GM12878 (cell line): ENCODE results near the gene PRDM16. TPM values are rescaled to one million over a fixed set of nuclear protein-coding genes. Genes with fewer than 3 reads are reported as not detected.

Experiments
- ATAC-seq: fragments of 200-7000 bp; cut with Tn5 transposase; 3 replicates; pipeline ENCODE4 v1.9.1; 2020; ENCODE audit warnings: mild to moderate bottlenecking, moderate library complexity
- BruUV-seq: library from RNA; stranded (reverse); fragments of 400-500 nt; replicated peaks from 2 replicates; lab custom pipeline; 2021; lab: Mats Ljungman, UMichigan
- CTCF ChIA-PET: fragments of 300-600 bp; sonication (Branson Sonifier 250); formaldehyde crosslinking; extraction: SDS; loops from one replicate; lab custom pipeline; 2021; ENCODE audit warnings: inconsistent platforms; lab: Yijun Ruan, JAX
- POLR2A ChIA-PET: fragments of 350-600 bp; formaldehyde crosslinking; extraction: SDS; loops from one replicate; lab custom pipeline; 2021; ENCODE audit warnings: inconsistent platforms; lab: Charles Lee
- RAD21 ChIA-PET: fragments of 300-600 bp; sonication (Branson Sonifier 250); formaldehyde crosslinking; loops from one replicate; lab custom pipeline; 2023; ENCODE audit warnings: antibody characterized with exemption; ENCODE audit not compliant: unreplicated experiment; lab: Charles Lee
- SMC1A ChIA-PET: fragments of 300-600 bp; sonication (Branson Sonifier 250); formaldehyde crosslinking; loops from one replicate; lab custom pipeline; 2023; ENCODE audit not compliant: unreplicated experiment, uncharacterized antibody; lab: Charles Lee
- DNase-seq: peaks from one replicate; pipeline ENCODE4 v3.0.0-alpha.2; 2011; ENCODE audit warnings: low read depth, low spot score
- FAIRE-seq: peaks from 3 replicates; lab custom pipeline; 2011; peaks lifted over from hg19 to GRCh38; lab: Jason Lieb, UNC
- H2AFZ ChIP-seq: 2 replicates; pipeline ENCODE4 v1.6.0; 2011; ENCODE audit warnings: low read depth, low read length, control low read depth; ENCODE audit not compliant: control insufficient read depth
- H3K27ac ChIP-seq: 2 replicates; pipeline ENCODE4 v1.5.1; 2011; ENCODE audit warnings: control low read depth; ENCODE audit not compliant: control insufficient read depth, insufficient read depth
- H3K27me3 ChIP-seq, 2 experiments: replicated peaks in 1 of 2; 2 replicates each; pipeline versions ENCODE4 v1.6.0 to v1.6.1; 2011; ENCODE audit warnings: low read length in 1 of 2; ENCODE audit not compliant: control insufficient read depth in 2 of 2, insufficient read depth in 2 of 2
- H3K36me3 ChIP-seq, 2 experiments: 2 replicates each; pipeline ENCODE4 v1.5.1; 2011; ENCODE audit warnings: low read length in 1 of 2; ENCODE audit not compliant: control insufficient read depth in 2 of 2, insufficient read depth in 2 of 2
- H3K4me1 ChIP-seq: 2 replicates; pipeline ENCODE4 v1.6.1; 2011; ENCODE audit warnings: mild to moderate bottlenecking, low read length, moderate library complexity, mixed read lengths; ENCODE audit not compliant: control insufficient read depth, insufficient read depth
- H3K4me2 ChIP-seq: 2 replicates; pipeline ENCODE4 v1.6.0; 2011; ENCODE audit warnings: control low read depth; ENCODE audit not compliant: control insufficient read depth, insufficient read depth
- H3K4me3 ChIP-seq: fragments of 200-600 bp; sonication (generic); 2 replicates; pipeline ENCODE4 v1.5.1; 2016
- H3K79me2 ChIP-seq: 2 replicates; pipeline ENCODE4 v1.6.0; 2011; ENCODE audit warnings: low read length; ENCODE audit not compliant: control insufficient read depth, insufficient read depth
- H3K9ac ChIP-seq: 2 replicates; pipeline ENCODE4 v1.8.0; 2011; ENCODE audit warnings: low read length, control low read depth, mixed read lengths; ENCODE audit not compliant: control insufficient read depth, insufficient read depth
- H3K9me3 ChIP-seq: replicated peaks from 3 replicates; pipeline ENCODE4 v1.5.1; 2011; ENCODE audit warnings: mild to moderate bottlenecking, low read length; ENCODE audit not compliant: control insufficient read depth, insufficient read depth
- H4K20me1 ChIP-seq: 2 replicates; pipeline ENCODE4 v1.6.0; 2011; ENCODE audit not compliant: control insufficient read depth, insufficient read depth
- CHD2 ChIP-seq: IDR thresholded peaks from 2 replicates; pipeline ENCODE4 v1.6.1; 2011; ENCODE audit warnings: low read depth, low read length, improper control_type of control experiment, borderline replicate concordance
- KDM1A ChIP-seq: fragments of 200-600 bp; sonication (generic); IDR thresholded peaks from 2 replicates; pipeline ENCODE4 v1.6.1; 2016; ENCODE audit warnings: borderline replicate concordance
- PBX3 ChIP-seq: IDR thresholded peaks from 2 replicates; pipeline ENCODE4 v1.6.1; 2011; ENCODE audit warnings: mild to moderate bottlenecking, low read depth, low read length, moderate library complexity; ENCODE audit not compliant: insufficient replicate concordance
- RAD51 ChIP-seq: fragments of 450-650 bp; IDR thresholded peaks from 2 replicates; pipeline ENCODE4 v1.6.1; 2016; ENCODE audit warnings: moderate library complexity, mild to moderate bottlenecking, inconsistent platforms
- TAF1 ChIP-seq: IDR thresholded peaks from 2 replicates; pipeline ENCODE4 v1.6.1; 2011; ENCODE audit warnings: mild to moderate bottlenecking, low read depth, low read length, borderline replicate concordance
- WGBS: methylation state at CpG from one replicate; pipeline ENCODE4 v1.1.6; 2016; ENCODE audit warnings: low lambda C conversion rate; ENCODE audit not compliant: insufficient replicate concordance, insufficient coverage; ENCODE audit errors: missing lambda C conversion rate; 5-methylcytosine and 5-hydroxymethylcytosine counted together
- in situ Hi-C: fragments of 300-500 bp; cut with MboI; formaldehyde crosslinking; loops from 9 replicates; pipeline ENCODE4 v1.14.3; 2018; ENCODE audit warnings: mixed read lengths
- intact Hi-C: fragments of 100-400 bp; cut with micrococcal nuclease; formaldehyde crosslinking; loops from one replicate; pipeline ENCODE4 v1.14.2; 2022; ENCODE audit not compliant: unreplicated experiment
- polyA plus RNA-seq, 11 experiments: library from polyadenylated mRNA; depleted of rRNA in 4 of 11; unstranded in 6 of 11; stranded (reverse) in 5 of 11; fragments of >200 nt; fragmentation: Nextera tagmentation in 4 of 11; fragmentation: Illumina TruSeq in 1 of 11; extraction: Ambion mirVana in 4 of 11; extraction: Trizol in 1 of 11; gene quantifications; 1 replicate in 1 of 11; 2 replicates in 10 of 11; pipeline versions ENCODE4 v1.2.1 to v1.2.3, GENCODE V29; 2011 to 2016; ENCODE audit warnings: inconsistent platforms in 2 of 11, missing spikeins in 2 of 11, low read depth in 1 of 11
- total RNA-seq, 4 experiments: library from RNA; depleted of rRNA in 3 of 4; stranded (reverse); fragments of >200 nt in 3 of 4; fragmentation: Illumina TruSeq in 1 of 4; extraction: Trizol in 1 of 4; gene quantifications; 2 replicates each; pipeline versions ENCODE4 v1.2.1 to v1.2.3, GENCODE V29; 2013 to 2021
- TF ChIP-seq, protein P1 (sequence below): fragments of 450-650 bp; IDR thresholded peaks from 2 replicates; pipeline ENCODE4 v1.6.1; 2017; ENCODE audit warnings: low read depth, mild to moderate bottlenecking, moderate library complexity

Gene PRDM16
- total and polyA plus RNA-seq, 10 of the 15 experiments (the other 5 are each of a cell fraction or from before 2014, with no cell fraction given): 0.03 TPM; not detected in 9

DNA sequence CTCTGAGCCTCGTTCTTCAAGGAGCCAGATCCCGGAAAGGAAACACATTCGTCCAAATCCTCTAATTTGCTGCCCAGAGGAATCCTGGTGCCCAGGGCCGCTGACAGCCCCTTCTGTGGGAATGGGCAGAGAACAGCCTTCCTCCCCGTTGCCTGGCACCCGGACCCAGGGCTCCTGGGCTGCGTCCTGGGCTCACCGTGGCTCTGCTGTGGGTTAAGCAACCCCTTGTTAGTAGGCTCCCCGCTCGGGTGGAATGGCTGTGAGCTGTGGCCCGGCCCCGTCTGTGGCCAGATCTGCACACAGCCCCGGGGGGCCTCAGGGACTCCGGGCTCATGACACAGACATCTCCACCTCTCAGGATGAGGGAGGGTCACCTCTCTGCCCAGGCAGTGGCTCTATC, 262.6 kb downstream of the PRDM16 start (continued):
- no peak for TF ChIP-seq PBX3
- TF ChIP-seq CHD2: no peak
- TF ChIP-seq, all 136 proteins: peak for 0

DNA sequence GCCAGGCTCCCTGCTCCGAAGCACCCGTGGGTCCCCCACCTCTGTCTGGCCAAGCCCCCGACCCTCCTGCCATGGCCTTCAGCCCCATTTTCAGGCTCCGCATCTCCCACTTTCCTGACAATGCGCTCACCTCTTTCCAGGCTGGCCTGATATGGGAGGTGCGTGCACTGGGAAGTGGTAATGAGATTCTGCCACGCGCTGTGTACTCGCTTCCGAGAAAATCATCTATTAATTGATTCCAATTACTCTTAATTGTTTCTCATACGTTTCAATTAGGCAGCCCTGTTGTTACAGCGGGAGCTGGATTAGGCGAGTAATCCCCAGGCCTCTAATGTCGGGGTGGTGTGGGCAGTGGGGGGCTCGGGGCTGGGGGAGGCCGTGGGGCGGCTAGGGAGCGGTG, 263.0 kb downstream of the PRDM16 start:
- CTCF ChIA-PET: no interaction called here

More for the DNA sequence above, 263.0 kb downstream of the PRDM16 start:
- no peaks in the 10 kb centered on the region for H3K36me3 ChIP-seq
- BruUV-seq: no TSS peak
- H2AFZ ChIP-seq: no peak overlapping the region
- no peaks in the 10 kb centered on the region for H3K79me2 ChIP-seq
- POLR2A ChIA-PET: no interaction called here
- in situ Hi-C loops (no loop called here), intact Hi-C loops (no loop called here)
- H3K27me3 ChIP-seq: no peaks in the 10 kb centered on the region
- TF ChIP-seq TAF1 (no peak), KDM1A (no peak), RAD51 (no peak)
- TF ChIP-seq, protein P1, sequence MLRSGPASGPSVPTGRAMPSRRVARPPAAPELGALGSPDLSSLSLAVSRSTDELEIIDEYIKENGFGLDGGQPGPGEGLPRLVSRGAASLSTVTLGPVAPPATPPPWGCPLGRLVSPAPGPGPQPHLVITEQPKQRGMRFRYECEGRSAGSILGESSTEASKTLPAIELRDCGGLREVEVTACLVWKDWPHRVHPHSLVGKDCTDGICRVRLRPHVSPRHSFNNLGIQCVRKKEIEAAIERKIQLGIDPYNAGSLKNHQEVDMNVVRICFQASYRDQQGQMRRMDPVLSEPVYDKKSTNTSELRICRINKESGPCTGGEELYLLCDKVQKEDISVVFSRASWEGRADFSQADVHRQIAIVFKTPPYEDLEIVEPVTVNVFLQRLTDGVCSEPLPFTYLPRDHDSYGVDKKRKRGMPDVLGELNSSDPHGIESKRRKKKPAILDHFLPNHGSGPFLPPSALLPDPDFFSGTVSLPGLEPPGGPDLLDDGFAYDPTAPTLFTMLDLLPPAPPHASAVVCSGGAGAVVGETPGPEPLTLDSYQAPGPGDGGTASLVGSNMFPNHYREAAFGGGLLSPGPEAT: no peak
- H4K20me1 ChIP-seq: no peaks in the 10 kb centered on the region
- H3K9me3 ChIP-seq: no peaks in the 10 kb centered on the region; the same call in 2 of the 3 replicates
- no peak overlapping the region for H3K27ac ChIP-seq
- 38% methylated on average over 15 of the region's 18 CpGs for WGBS
- ATAC-seq (no peak), FAIRE-seq (no peak), DNase-seq (no peak)
- no peak overlapping the region for H3K4me3 ChIP-seq
- no peaks in the 10 kb centered on the region for H3K4me1 ChIP-seq
- no peak overlapping the region for H3K4me2 ChIP-seq
- SMC1A ChIA-PET: no interaction called here
- H3K9ac ChIP-seq: no peak overlapping the region
- RAD21 ChIA-PET: no interaction called here
